IMR-90 (cell line): ENCODE results near the gene SNX33. TPM values are rescaled to one million over a fixed set of nuclear protein-coding genes. Genes with fewer than 3 reads are reported as not detected.

Experiments
- ATAC-seq: fragments of 200-7000 bp; cut with Tn5 transposase; 2 replicates; pipeline ENCODE4 v1.9.1; 2020; ENCODE audit warnings: low read depth, mild to moderate bottlenecking, moderate library complexity
- BruUV-seq: library from RNA; stranded (reverse); fragments of 400-500 nt; replicated peaks from 2 replicates; lab custom pipeline; 2021; lab: Mats Ljungman, UMichigan
- CTCF ChIA-PET: fragments of 300-600 bp; formaldehyde crosslinking; extraction: SDS; loops from one replicate; lab custom pipeline; 2021; ENCODE audit warnings: antibody characterized with exemption; lab: Yijun Ruan, JAX
- POLR2A ChIA-PET: fragments of 300-600 bp; sonication (Branson Sonifier 250); formaldehyde crosslinking; loops from one replicate; lab custom pipeline; 2022; ENCODE audit warnings: antibody characterized with exemption; ENCODE audit not compliant: unreplicated experiment; lab: Charles Lee
- DNase-seq: peaks from one replicate; pipeline ENCODE4 v3.0.0; 2013
- H2AFZ ChIP-seq: replicated peaks from 2 replicates; pipeline ENCODE3; 2013; ENCODE audit warnings: low read length, mild to moderate bottlenecking; ENCODE audit not compliant: poor library complexity
- H2AK5ac ChIP-seq: 2 replicates; pipeline ENCODE4 v1.6.1; 2013; ENCODE audit warnings: low read depth, low read length, inconsistent platforms
- H2AK9ac ChIP-seq: replicated peaks from 2 replicates; pipeline ENCODE3; 2013; ENCODE audit warnings: mild to moderate bottlenecking, low read depth, low read length, moderate library complexity; ENCODE audit not compliant: poor library complexity
- H2BK120ac ChIP-seq: 2 replicates; pipeline ENCODE4 v1.6.1; 2013; ENCODE audit warnings: low read depth, low read length, inconsistent platforms
- H2BK15ac ChIP-seq: 3 replicates; pipeline ENCODE4 v1.6.1; 2013; ENCODE audit warnings: low read depth, low read length, inconsistent platforms
- H2BK20ac ChIP-seq: 2 replicates; pipeline ENCODE4 v1.6.1; 2013; ENCODE audit warnings: low read depth, mild to moderate bottlenecking, inconsistent platforms, low read length, moderate library complexity
- H2BK5ac ChIP-seq: 2 replicates; pipeline ENCODE4 v1.6.1; 2013; ENCODE audit warnings: mild to moderate bottlenecking, low read depth, low read length, inconsistent platforms; ENCODE audit not compliant: poor library complexity, severe bottlenecking
- H3K14ac ChIP-seq: replicated peaks from 2 replicates; pipeline ENCODE4 v1.6.1; 2013; ENCODE audit warnings: low read depth, low read length, inconsistent platforms
- H3K18ac ChIP-seq: 2 replicates; pipeline ENCODE4 v1.6.1; 2013; ENCODE audit warnings: low read depth, low read length, control low read depth
- H3K23ac ChIP-seq: 2 replicates; pipeline ENCODE4 v1.6.1; 2013; ENCODE audit warnings: low read depth, low read length, inconsistent platforms
- H3K27ac ChIP-seq: 2 replicates; pipeline ENCODE4 v1.5.1; 2013; ENCODE audit warnings: mild to moderate bottlenecking, control low read depth, low read length; ENCODE audit not compliant: insufficient read depth
- H3K27me3 ChIP-seq: 2 replicates; pipeline ENCODE4 v1.6.1; 2013; ENCODE audit warnings: low read length; ENCODE audit not compliant: control insufficient read depth, insufficient read depth
- H3K36me3 ChIP-seq: 2 replicates; pipeline ENCODE4 v1.6.1; 2013; ENCODE audit warnings: low read length, mixed read lengths; ENCODE audit not compliant: control insufficient read depth, insufficient read depth
- H3K4ac ChIP-seq: 2 replicates; pipeline ENCODE4 v1.6.1; 2013; ENCODE audit warnings: low read depth, low read length, inconsistent platforms
- H3K4me1 ChIP-seq: 2 replicates; pipeline ENCODE4 v1.6.1; 2013; ENCODE audit warnings: low read length, mixed read lengths; ENCODE audit not compliant: control insufficient read depth, insufficient read depth
- H3K4me2 ChIP-seq: 2 replicates; pipeline ENCODE4 v1.6.1; 2013; ENCODE audit warnings: low read depth, mild to moderate bottlenecking, control low read depth, low read length, moderate library complexity
- H3K4me3 ChIP-seq: 2 replicates; pipeline ENCODE4 v1.5.1; 2013; ENCODE audit warnings: low read depth, mild to moderate bottlenecking, control low read depth, low read length, moderate library complexity; ENCODE audit not compliant: insufficient read depth
- H3K56ac ChIP-seq: 2 replicates; pipeline ENCODE4 v1.6.1; 2013; ENCODE audit warnings: low read length, inconsistent platforms; ENCODE audit not compliant: insufficient read depth; ENCODE audit errors: extremely low read depth
- H3K79me1 ChIP-seq, 2 experiments: 2 replicates each; pipeline ENCODE4 v1.6.1; 2013; ENCODE audit warnings: low read length in 2 of 2, inconsistent platforms in 1 of 2, low read depth in 1 of 2
- H3K9ac ChIP-seq: 2 replicates; pipeline ENCODE4 v1.6.1; 2013; ENCODE audit warnings: low read depth, low read length, control low read depth
- H3K9me1 ChIP-seq: 2 replicates; pipeline ENCODE4 v1.6.1; 2013; ENCODE audit warnings: low read length, inconsistent platforms; ENCODE audit not compliant: insufficient read depth
- H3K9me3 ChIP-seq: 2 replicates; pipeline ENCODE4 v1.6.1; 2013; ENCODE audit warnings: low read length; ENCODE audit not compliant: control insufficient read depth, insufficient read depth
- H4K20me1 ChIP-seq: 2 replicates; pipeline ENCODE4 v1.6.1; 2013; ENCODE audit warnings: low read length, inconsistent platforms; ENCODE audit not compliant: insufficient read depth
- H4K5ac ChIP-seq: 2 replicates; pipeline ENCODE4 v1.6.1; 2013; ENCODE audit warnings: mild to moderate bottlenecking, low read depth, low read length, control low read depth
- H4K8ac ChIP-seq, 2 experiments: 2 replicates each; pipeline ENCODE4 v1.6.1; 2013; ENCODE audit warnings: low read depth in 2 of 2, low read length in 2 of 2, control low read depth in 1 of 2, inconsistent platforms in 1 of 2
- H4K91ac ChIP-seq: 2 replicates; pipeline ENCODE4 v1.6.1; 2013; ENCODE audit warnings: low read depth, low read length, inconsistent platforms; ENCODE audit not compliant: insufficient read depth
- BHLHE40 ChIP-seq: fragments of 150-350 bp; IDR thresholded peaks from 2 replicates; pipeline ENCODE4 v1.6.1; 2016; ENCODE audit warnings: mild to moderate bottlenecking, low read depth, low read length
- CEBPB ChIP-seq: IDR thresholded peaks from 2 replicates; pipeline ENCODE4 v1.6.1; 2012; ENCODE audit warnings: low read depth, low read length, improper control_type of control experiment
- FOS ChIP-seq: fragments of 150-350 bp; IDR thresholded peaks from 2 replicates; pipeline ENCODE4 v1.6.1; 2016; ENCODE audit warnings: low read depth, low read length
- MAFK ChIP-seq: IDR thresholded peaks from 2 replicates; pipeline ENCODE4 v1.6.1; 2012; ENCODE audit warnings: low read depth, low read length, improper control_type of control experiment
- NFE2L2 ChIP-seq: fragments of 150-350 bp; IDR thresholded peaks from 2 replicates; pipeline ENCODE4 v1.6.1; 2016; ENCODE audit warnings: low read depth, mild to moderate bottlenecking, low read length
- POLR2A ChIP-seq: IDR thresholded peaks from 2 replicates; pipeline ENCODE4 v1.6.1; 2012; ENCODE audit warnings: mild to moderate bottlenecking, low read depth, low read length
- RAD21 ChIP-seq: IDR thresholded peaks from 2 replicates; pipeline ENCODE4 v1.6.1; 2012; ENCODE audit warnings: low read length, improper control_type of control experiment
- RCOR1 ChIP-seq: IDR thresholded peaks from 2 replicates; pipeline ENCODE4 v1.6.1; 2012; ENCODE audit warnings: mild to moderate bottlenecking, low read length, improper control_type of control experiment; ENCODE audit not compliant: insufficient replicate concordance
- RFX5 ChIP-seq: IDR thresholded peaks from 2 replicates; pipeline ENCODE4 v1.8.0; 2012; ENCODE audit warnings: low read depth, mild to moderate bottlenecking, low read length, moderate library complexity
- SMC3 ChIP-seq: fragments of 150-350 bp; IDR thresholded peaks from 2 replicates; pipeline ENCODE4 v1.6.1; 2016; ENCODE audit warnings: low read depth, mild to moderate bottlenecking, antibody characterized with exemption, low read length, moderate library complexity
- WGBS, 2 experiments: methylation state at CpG; one replicate each; pipeline versions ENCODE4 v1.1.5 to v1.1.7; 2013; ENCODE audit warnings: missing lambda C conversion rate in 2 of 2; ENCODE audit not compliant: insufficient read length in 1 of 2; ENCODE audit errors: extremely low coverage in 2 of 2; 5-methylcytosine and 5-hydroxymethylcytosine counted together
- dilution Hi-C: fragments of 300-500 bp; cut with HindIII; formaldehyde crosslinking; loops from one replicate; pipeline ENCODE4 v1.14.3; 2018; ENCODE audit warnings: low sequenced_read_pairs; ENCODE audit not compliant: unreplicated experiment
- in situ Hi-C: fragments of 300-500 bp; cut with MboI; formaldehyde crosslinking; loops from 3 replicates; pipeline ENCODE4 v1.14.3; 2019; ENCODE audit warnings: low sequenced_read_pairs, inconsistent platforms, mixed read lengths
- intact Hi-C: fragments of 100-400 bp; cut with micrococcal nuclease; formaldehyde crosslinking; loops from 2 replicates; pipeline ENCODE4 v1.10.0; 2022
- polyA plus RNA-seq, 3 experiments: library from polyadenylated mRNA; depleted of rRNA; stranded (reverse); fragments of >200 nt; gene quantifications; 2 replicates each; pipeline ENCODE4 v1.2.3, GENCODE V29; 2012; ENCODE audit warnings: low replicate concordance in 1 of 3
- total RNA-seq: library from RNA; depleted of rRNA; stranded (reverse); fragments of >200 nt; gene quantifications from 2 replicates; pipeline ENCODE4 v1.2.3, GENCODE V29; 2012
- TF ChIP-seq, protein P1 (sequence below): conservative IDR thresholded peaks from 2 replicates; pipeline ENCODE4 v1.5.1; 2012; ENCODE audit warnings: mild to moderate bottlenecking, low read depth, low read length, improper control_type of control experiment

Gene SNX33
- total and polyA plus RNA-seq, 2 of the 4 experiments (the other 2 are of a cell fraction) = 12.7 to 14.6 TPM

DNA sequence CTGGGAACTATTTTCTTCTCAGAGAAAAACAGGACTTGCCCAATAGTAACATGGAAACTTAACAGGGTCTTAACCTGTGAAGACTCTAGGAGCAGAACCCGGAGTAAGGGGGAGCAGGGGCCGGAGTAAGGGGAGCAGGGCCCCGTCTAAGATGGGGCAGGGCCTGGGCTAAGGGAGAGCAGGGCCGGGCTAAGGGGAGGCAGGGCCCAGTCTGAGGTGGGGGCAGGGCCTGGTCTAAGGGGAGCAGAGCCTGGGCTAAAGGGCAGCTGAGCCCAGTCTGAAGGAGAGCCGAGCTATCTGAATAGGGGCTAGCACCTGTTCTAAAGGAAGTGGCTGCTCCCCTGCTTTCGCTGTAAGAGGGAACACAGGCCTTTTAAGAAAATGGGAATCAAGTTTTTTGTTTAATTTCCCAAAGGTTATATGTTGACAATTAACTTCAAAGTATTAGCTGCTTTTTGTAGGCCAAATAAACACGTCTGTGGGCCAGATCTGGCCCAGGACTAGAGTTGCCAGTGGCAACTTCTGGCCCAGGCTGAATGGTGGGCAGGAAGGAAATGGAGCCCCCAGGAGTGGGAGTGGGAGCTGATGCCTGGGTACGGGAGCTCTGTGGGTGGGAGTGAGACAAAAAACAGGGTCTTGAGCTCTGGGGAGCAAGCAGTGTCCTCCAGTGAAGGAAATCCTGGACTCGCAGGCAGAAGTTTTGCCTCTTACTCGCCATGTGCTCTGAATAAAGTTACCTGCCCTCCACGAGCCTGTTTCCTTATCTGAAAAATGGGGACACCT, 32.5 kb downstream of the SNX33 start:
- no peak overlapping the region for H4K8ac ChIP-seq
- H2BK5ac ChIP-seq = no peak overlapping the region
- H3K14ac ChIP-seq = no peak overlapping the region
- H3K79me1 ChIP-seq = peaks cover 6 to 16% of the 10 kb centered on the region in 2 experiments; a peak in 3 of 4 replicates
- H3K4me2 ChIP-seq = no peak overlapping the region
- ChIA-PET CTCF (no interaction called here), POLR2A (no interaction called here)
- no peak overlapping the region for H4K5ac ChIP-seq
- H3K18ac ChIP-seq = no peak overlapping the region
- no peak for TF ChIP-seq MAFK
- TF ChIP-seq, protein P1, sequence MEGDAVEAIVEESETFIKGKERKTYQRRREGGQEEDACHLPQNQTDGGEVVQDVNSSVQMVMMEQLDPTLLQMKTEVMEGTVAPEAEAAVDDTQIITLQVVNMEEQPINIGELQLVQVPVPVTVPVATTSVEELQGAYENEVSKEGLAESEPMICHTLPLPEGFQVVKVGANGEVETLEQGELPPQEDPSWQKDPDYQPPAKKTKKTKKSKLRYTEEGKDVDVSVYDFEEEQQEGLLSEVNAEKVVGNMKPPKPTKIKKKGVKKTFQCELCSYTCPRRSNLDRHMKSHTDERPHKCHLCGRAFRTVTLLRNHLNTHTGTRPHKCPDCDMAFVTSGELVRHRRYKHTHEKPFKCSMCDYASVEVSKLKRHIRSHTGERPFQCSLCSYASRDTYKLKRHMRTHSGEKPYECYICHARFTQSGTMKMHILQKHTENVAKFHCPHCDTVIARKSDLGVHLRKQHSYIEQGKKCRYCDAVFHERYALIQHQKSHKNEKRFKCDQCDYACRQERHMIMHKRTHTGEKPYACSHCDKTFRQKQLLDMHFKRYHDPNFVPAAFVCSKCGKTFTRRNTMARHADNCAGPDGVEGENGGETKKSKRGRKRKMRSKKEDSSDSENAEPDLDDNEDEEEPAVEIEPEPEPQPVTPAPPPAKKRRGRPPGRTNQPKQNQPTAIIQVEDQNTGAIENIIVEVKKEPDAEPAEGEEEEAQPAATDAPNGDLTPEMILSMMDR = no peak
- no peak for TF ChIP-seq RCOR1
- TF ChIP-seq CEBPB = no peak
- TF ChIP-seq NFE2L2 = no peak
- TF ChIP-seq BHLHE40 = no peak
- TF ChIP-seq SMC3 = no peak
- no peak for TF ChIP-seq FOS
- TF ChIP-seq RFX5 = no peak
- no peak for TF ChIP-seq RAD21
- TF ChIP-seq POLR2A = no peak
- H2AFZ ChIP-seq = no peak overlapping the region
- H3K4me3 ChIP-seq = no peak overlapping the region
- no peak overlapping the region for H3K27ac ChIP-seq
- H3K56ac ChIP-seq = no peak overlapping the region
- no peak overlapping the region for H3K9ac ChIP-seq
- H3K4me1 ChIP-seq = no peaks in the 10 kb centered on the region
- peaks cover 7% of the 10 kb centered on the region for H4K20me1 ChIP-seq
- no peak overlapping the region for H2AK5ac ChIP-seq
- H2BK20ac ChIP-seq = no peak overlapping the region
- dilution Hi-C loops (no loop called here), in situ Hi-C loops (loop anchor here (5.0 kb wide), 1 partner anchor 43 kb away; no protein-coding TSS in a partner anchor), intact Hi-C loops (loop anchor here (5.0 kb wide), 1 partner anchor 313 kb away; the partner anchor contains the start of gene MAN2C1)
- no peak overlapping the region for H4K91ac ChIP-seq
- DNase-seq (no peak), ATAC-seq (no peak)
- peaks cover 6% of the 10 kb centered on the region; the same call in 1 of the 2 replicates for H3K36me3 ChIP-seq
- no peaks in the 10 kb centered on the region for H3K9me1 ChIP-seq
- 93% methylated on average over 6 of the region's 11 CpGs; no CpG with 5 or more reads in 1 of the 2 experiments for WGBS, 2 experiments
- BruUV-seq = no TSS peak
- H2BK120ac ChIP-seq = no peak overlapping the region
- H2BK15ac ChIP-seq = no peak overlapping the region
- no peak overlapping the region for H3K4ac ChIP-seq
- H3K9me3 ChIP-seq = no peaks in the 10 kb centered on the region
- H3K23ac ChIP-seq = no peak overlapping the region
- no peaks in the 10 kb centered on the region for H3K27me3 ChIP-seq
- H2AK9ac ChIP-seq = no peak overlapping the region
